ENCODE measurements around the gene LSM14B. TPM values are rescaled to one million over a fixed set of nuclear protein-coding genes. Genes with fewer than 3 reads are reported as not detected.

Gene LSM14B
- 24.9 and 26.8 TPM in 2 replicates for total RNA-seq

GRCh38 chr20:62121776-62122653 is at the start of gene LSM14B:
Gene LSM14B (plus strand): TSS chr20:62122475. CDS start chr20:62122667, 192 bp downstream.

DNA sequence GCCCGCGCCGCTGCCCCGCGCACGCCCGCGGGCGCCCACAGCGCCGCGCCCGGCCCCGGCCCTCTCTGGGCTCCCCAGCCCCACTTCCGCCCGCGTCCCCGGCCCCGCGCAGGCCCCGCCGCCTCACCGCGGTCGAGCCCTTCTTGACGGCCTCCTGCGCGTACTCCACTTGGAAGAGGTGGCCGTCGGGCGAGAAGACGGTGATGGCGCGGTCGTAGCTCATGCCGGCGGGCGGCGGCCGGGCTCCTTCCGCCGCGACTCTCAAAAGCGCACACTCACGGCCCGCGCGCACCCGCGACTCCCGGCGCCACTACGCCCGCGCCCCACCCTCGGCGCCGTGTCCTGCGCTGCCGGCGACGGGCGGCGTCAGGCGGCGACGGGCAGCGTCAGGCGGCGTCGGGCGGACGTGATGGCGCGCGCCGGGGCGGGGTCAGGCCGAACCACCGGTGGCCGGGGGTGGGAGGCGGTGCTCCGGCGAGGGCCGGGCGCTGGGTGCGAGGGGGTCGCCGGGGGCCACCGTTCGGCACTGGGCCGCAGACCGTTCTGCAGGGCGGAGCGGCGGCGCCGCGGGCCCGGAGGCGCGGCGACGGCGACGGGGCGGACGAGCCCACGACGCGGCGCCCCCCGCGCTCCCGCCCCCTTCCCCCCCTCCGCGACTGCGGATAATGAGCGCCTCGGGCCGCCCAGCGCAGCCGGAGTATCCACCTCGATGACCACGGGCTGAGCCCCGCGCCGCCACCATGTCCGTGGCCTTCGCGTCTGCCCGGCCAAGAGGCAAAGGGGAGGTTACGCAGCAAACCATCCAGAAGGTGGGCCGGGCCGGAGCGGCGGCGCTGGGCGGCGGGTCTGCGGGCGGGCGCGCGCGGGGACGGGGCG is 21.0 kb downstream of the LSM14B start, which contains the start of the genes PSMA7 and SS18L1:
TSS of gene PSMA7 (minus strand) at position 314 of the 876 bp plus-strand sequence. CDS start at position 223, 91 bp downstream.
TSS of gene SS18L1 (plus strand) at position 689 of the 876 bp plus-strand sequence. CDS start at position 741, 52 bp downstream.

DNA sequence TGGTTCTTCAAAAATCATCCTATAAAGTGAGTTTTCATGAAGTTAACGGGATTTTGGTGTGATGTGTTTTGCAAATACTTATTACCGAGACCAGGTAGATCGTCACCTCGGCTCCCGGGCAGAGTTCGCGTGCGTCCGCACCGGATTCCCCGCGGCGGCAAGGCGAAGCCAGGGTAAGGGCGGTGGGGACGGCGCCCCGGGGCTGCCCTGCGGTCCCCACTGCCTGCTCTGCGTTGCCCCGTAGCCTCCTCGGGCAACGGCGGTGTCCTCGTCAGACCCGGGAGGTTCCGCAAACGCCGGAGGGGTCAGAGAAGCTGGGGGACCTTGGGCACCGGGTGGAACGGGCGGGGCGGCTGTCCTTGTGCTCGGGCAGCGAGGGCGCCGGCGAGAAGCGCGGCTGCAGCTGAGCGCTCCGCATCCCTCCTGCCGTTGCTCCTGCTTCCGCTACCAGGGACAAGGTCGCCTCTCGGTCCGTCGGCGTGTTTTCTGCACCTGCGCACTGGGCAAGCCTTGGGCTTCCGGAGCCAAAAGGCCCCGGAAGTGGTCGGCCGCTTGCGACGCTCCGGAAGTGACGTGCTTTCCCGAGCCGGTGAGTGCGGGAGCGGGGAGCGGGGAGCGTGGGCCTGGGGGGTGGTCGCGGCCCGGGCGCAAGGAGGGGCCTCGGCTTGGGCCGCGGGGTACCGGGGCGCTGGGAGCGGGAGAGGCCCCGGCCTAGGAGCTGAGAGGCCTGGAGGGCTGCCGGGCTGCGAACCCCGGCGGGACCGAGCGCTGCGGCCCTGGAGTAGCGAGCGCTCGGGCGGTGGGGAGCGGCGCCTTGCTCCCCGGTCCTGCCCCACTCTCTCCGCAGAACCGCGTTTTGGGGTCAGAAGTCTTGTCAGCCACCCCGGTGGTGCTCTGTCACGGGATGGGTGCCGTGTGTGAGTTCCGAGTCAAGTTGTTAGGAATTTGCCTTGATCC is 60.5 kb downstream of the LSM14B start, which contains the start of gene MTG2:
TSS of gene MTG2 (plus strand) at position 560 of the 957 bp plus-strand sequence. CDS start 10,393 bp downstream, outside the sequence.

Other genes starting within 250 kb of the LSM14B start
- 2.3 and 3.4 TPM in 2 replicates for gene TAF4, start 56.6 kb upstream of the LSM14B start, total RNA-seq
- 313 and 348 TPM in 2 replicates for gene PSMA7, start 20.9 kb downstream of the LSM14B start, total RNA-seq
- gene SS18L1, start 21.3 kb downstream of the LSM14B start, total RNA-seq, result 8.7 and 10.3 TPM in 2 replicates
- gene MTG2, start 60.6 kb downstream of the LSM14B start, total RNA-seq, result 10.6 and 13.9 TPM in 2 replicates
- not detected in 2 replicates for gene HRH3, start 97.8 kb downstream of the LSM14B start, total RNA-seq
- gene OSBPL2, start 116.0 kb downstream of the LSM14B start, total RNA-seq, result 27.4 and 35.2 TPM in 2 replicates
- 78.7 and 79.5 TPM in 2 replicates for gene ADRM1, start 180.5 kb downstream of the LSM14B start, total RNA-seq
- 7.9 and 8.2 TPM in 2 replicates for gene LAMA5, start 244.8 kb downstream of the LSM14B start, total RNA-seq